CD4-positive, alpha-beta T cell (primary cell): ENCODE results near the gene CDRT4. TPM values are rescaled to one million over a fixed set of nuclear protein-coding genes. Genes with fewer than 3 reads are reported as not detected.

Source experiments
- ATAC-seq: fragments of 200-7000 bp; cut with Tn5 transposase; one replicate; pipeline ENCODE4 v1.10.0; 2022; ENCODE audit warnings: mild to moderate bottlenecking; ENCODE audit not compliant: poor library complexity
- CTCF ChIA-PET: fragments of 350-600 bp; sonication (Branson Sonifier 250); formaldehyde crosslinking; loops from one replicate; lab custom pipeline; 2021; ENCODE audit warnings: antibody characterized with exemption, inconsistent platforms; lab: Charles Lee
- POLR2A ChIA-PET: fragments of 350-600 bp; sonication (Branson Sonifier 250); formaldehyde crosslinking; loops from one replicate; lab custom pipeline; 2021; ENCODE audit warnings: antibody characterized with exemption, inconsistent platforms; lab: Charles Lee
- DNase-seq, 14 experiments: peaks; one replicate each; pipeline ENCODE4 v3.0.0-alpha.2; 2013 to 2020; ENCODE audit warnings: mixed read lengths in 2 of 14
- H3K27ac ChIP-seq, 2 donors: one replicate each; pipeline versions ENCODE4 v1.5.1 to v1.7.0; 2013; ENCODE audit warnings: low read length in 2 of 2, low read depth in 1 of 2, mild to moderate bottlenecking in 1 of 2
- H3K27me3 ChIP-seq, 2 experiments: 1 replicate in 1 of 2; 2 replicates in 1 of 2; pipeline versions ENCODE4 v1.6.1 to v1.7.0; 2013; ENCODE audit warnings: low read length in 2 of 2, control low read depth in 1 of 2, mild to moderate bottlenecking in 1 of 2, moderate library complexity in 1 of 2; ENCODE audit not compliant: insufficient read depth in 2 of 2, control insufficient read depth in 1 of 2
- H3K36me3 ChIP-seq: one replicate; pipeline ENCODE4 v1.6.1; 2013; ENCODE audit warnings: low read length, control low read depth; ENCODE audit not compliant: insufficient read depth
- H3K4me1 ChIP-seq: one replicate; pipeline ENCODE4 v1.6.1; 2013; ENCODE audit warnings: low read length, control low read depth; ENCODE audit not compliant: insufficient read depth
- H3K4me3 ChIP-seq: one replicate; pipeline ENCODE4 v1.5.1; 2013; ENCODE audit warnings: mild to moderate bottlenecking, low read length, moderate library complexity
- H3K9me3 ChIP-seq, 2 experiments: 1 replicate in 1 of 2; 2 replicates in 1 of 2; pipeline versions ENCODE4 v1.6.1 to v1.7.0; 2013; ENCODE audit warnings: low read length in 2 of 2, mild to moderate bottlenecking in 2 of 2, control low read depth in 1 of 2, moderate library complexity in 1 of 2; ENCODE audit not compliant: control insufficient read depth in 1 of 2, insufficient read depth in 1 of 2
- H3K27ac Mint-ChIP-seq: one replicate; pipeline ENCODE4 v1.8.0; 2020; ENCODE audit warnings: mixed read lengths
- H3K27me3 Mint-ChIP-seq: one replicate; pipeline ENCODE4 v1.8.0; 2021; ENCODE audit warnings: mixed read lengths
- H3K36me3 Mint-ChIP-seq: one replicate; pipeline ENCODE4 v1.8.0; 2021; ENCODE audit warnings: low read depth, mixed read lengths
- H3K4me1 Mint-ChIP-seq: one replicate; pipeline ENCODE4 v1.8.0; 2021; ENCODE audit warnings: low read depth, mixed read lengths
- H3K4me3 Mint-ChIP-seq: one replicate; pipeline ENCODE4 v1.8.0; 2020; ENCODE audit warnings: mild to moderate bottlenecking, mixed read lengths
- H3K9me3 Mint-ChIP-seq: one replicate; pipeline ENCODE4 v1.8.0; 2020; ENCODE audit warnings: mixed read lengths
- intact Hi-C, 2 experiments: fragments of 100-400 bp; cut with DNase I in 1 of 2; cut with micrococcal nuclease in 1 of 2; formaldehyde crosslinking; loops; one replicate each; pipeline versions ENCODE4 v1.15.1 to v1.9.0; 2023 to 2025; cut with DNase I, micrococcal nuclease
- total RNA-seq, 174 experiments: library from RNA in 2 of 174; stranded (reverse) in 2 of 174; gene quantifications; one replicate each; pipeline ENCODE4 v1.2.3 and lab custom pipeline; 2021 to 2026
- TF ChIP-seq, protein P1 (sequence below): fragments of 200-600 bp; IDR thresholded peaks from one replicate; pipeline ENCODE4 v1.8.0; 2022; ENCODE audit warnings: antibody characterized with exemption, mild to moderate bottlenecking

The CDRT4 gene
- total RNA-seq, 2 experiments from 2014 or later = 0.89 to 3.3 TPM

DNA sequence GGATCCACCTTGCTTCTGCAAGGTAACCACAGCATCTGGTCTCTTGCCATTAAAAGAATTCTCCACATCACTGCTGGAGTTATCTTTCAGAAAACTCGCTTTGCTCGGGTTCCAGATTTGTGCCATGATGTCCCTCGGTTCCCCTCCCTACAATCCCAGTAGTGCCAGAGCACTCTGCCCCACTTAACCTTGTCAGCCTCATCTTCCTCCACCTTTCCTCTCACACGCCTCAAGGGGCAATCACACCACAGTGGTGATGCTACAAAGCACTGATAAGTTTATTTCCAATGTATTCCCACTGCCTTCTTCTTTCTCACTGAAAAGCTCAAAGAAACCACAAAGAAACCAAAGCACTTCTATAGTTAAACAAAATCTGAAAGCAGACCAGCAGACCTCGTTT is 11.4 kb upstream of the CDRT4 start:
- H3K27me3 ChIP-seq = no peaks in the 10 kb centered on the region
- no peaks in the 10 kb centered on the region for H3K9me3 Mint-ChIP-seq
- H3K27ac ChIP-seq = no peak overlapping the region
- peaks cover 2% of the 10 kb centered on the region for H3K36me3 ChIP-seq
- DNase-seq = no peak
- no peak overlapping the region for H3K4me3 ChIP-seq
- no peak for ATAC-seq
- no peaks in the 10 kb centered on the region for H3K27me3 Mint-ChIP-seq
- H3K4me1 Mint-ChIP-seq = no peaks in the 10 kb centered on the region
- H3K4me1 ChIP-seq = no peaks in the 10 kb centered on the region
- intact Hi-C loops = no loop called here
- ChIA-PET POLR2A (no interaction called here), CTCF (no interaction called here)
- TF ChIP-seq, protein P1, sequence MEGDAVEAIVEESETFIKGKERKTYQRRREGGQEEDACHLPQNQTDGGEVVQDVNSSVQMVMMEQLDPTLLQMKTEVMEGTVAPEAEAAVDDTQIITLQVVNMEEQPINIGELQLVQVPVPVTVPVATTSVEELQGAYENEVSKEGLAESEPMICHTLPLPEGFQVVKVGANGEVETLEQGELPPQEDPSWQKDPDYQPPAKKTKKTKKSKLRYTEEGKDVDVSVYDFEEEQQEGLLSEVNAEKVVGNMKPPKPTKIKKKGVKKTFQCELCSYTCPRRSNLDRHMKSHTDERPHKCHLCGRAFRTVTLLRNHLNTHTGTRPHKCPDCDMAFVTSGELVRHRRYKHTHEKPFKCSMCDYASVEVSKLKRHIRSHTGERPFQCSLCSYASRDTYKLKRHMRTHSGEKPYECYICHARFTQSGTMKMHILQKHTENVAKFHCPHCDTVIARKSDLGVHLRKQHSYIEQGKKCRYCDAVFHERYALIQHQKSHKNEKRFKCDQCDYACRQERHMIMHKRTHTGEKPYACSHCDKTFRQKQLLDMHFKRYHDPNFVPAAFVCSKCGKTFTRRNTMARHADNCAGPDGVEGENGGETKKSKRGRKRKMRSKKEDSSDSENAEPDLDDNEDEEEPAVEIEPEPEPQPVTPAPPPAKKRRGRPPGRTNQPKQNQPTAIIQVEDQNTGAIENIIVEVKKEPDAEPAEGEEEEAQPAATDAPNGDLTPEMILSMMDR = no peak
- no peak overlapping the region for H3K4me3 Mint-ChIP-seq
- no peaks in the 10 kb centered on the region for H3K9me3 ChIP-seq
- H3K36me3 Mint-ChIP-seq = peaks cover 14% of the 10 kb centered on the region
- H3K27ac Mint-ChIP-seq = no peak overlapping the region

DNA sequence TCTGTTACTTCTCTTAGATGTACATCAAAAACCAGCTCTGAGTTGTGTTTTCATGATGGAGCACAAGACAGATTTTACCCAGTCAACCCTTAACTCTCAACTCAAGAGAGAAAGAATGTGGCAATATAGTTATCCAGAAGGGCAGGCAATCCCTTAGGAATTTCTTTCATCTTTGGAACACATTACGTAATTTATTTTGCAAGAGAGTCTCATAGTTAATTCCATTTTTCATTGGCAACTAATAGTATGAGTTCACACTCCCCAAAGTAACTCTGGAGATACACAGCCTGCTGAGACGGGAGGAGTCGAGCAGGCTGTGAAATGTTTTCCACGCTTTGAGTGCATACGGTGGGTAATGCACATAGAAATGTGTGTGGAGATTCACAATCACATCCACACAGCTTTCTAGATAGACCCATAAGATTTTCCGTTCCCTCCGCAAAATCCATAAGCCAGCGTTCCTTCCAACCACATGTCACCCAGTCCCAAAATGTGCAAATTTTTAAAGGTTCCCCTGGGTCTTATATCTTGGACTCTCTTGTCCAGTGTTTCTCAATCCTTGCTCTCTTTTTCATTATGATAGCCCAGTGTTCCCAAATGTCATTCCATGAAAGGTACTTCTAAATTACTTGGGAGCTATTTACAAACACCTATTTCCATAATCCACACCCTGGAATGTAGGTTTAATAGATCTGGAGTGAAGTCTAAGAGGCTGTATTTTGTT is 8.4 kb upstream of the CDRT4 start:
- DNase-seq (no peak), ATAC-seq (no peak)
- Histone ChIP-seq H3K27ac (no peak overlapping the region), H3K9me3 (no peaks in the 10 kb centered on the region), H3K36me3 (no peaks in the 10 kb centered on the region), H3K4me1 (no peaks in the 10 kb centered on the region), H3K27me3 (no peaks in the 10 kb centered on the region), H3K4me3 (no peak overlapping the region)
- TF ChIP-seq, protein P1 = no peak
- no peaks in the 10 kb centered on the region for H3K4me1 Mint-ChIP-seq
- no peak overlapping the region for H3K4me3 Mint-ChIP-seq
- ChIA-PET CTCF (no interaction called here), POLR2A (no interaction called here)
- H3K27ac Mint-ChIP-seq = no peak overlapping the region
- intact Hi-C loops = no loop called here
- peaks cover 9% of the 10 kb centered on the region for H3K36me3 Mint-ChIP-seq
- H3K27me3 Mint-ChIP-seq = no peaks in the 10 kb centered on the region
- H3K9me3 Mint-ChIP-seq = no peaks in the 10 kb centered on the region

DNA sequence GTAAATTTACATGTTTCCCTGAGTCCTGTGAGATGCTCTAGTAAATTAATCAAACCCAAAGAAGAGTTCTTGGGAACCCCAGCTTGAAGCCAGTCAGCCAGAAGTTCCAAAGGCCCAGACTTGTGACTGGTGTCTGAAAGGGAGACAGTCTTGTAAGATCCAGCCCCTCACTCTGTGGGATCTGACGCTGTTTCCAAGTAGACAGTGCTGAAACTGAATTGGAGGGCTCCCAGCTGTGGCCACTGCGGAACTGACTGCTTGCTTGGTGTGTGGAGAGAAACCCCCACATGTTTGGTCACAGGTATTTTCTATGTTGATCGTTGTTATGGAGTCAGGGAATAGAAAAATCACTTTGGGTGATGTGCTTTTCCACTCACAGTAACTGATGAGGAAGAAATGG is 5.5 kb upstream of the CDRT4 start:
- no peaks in the 10 kb centered on the region for H3K4me1 ChIP-seq
- intact Hi-C loops = no loop called here
- Mint-ChIP-seq H3K27ac (no peak overlapping the region), H3K27me3 (no peaks in the 10 kb centered on the region), H3K4me3 (no peak overlapping the region), H3K9me3 (no peaks in the 10 kb centered on the region), H3K36me3 (peaks cover 9% of the 10 kb centered on the region), H3K4me1 (no peaks in the 10 kb centered on the region)
- ATAC-seq (no peak), DNase-seq (no peak)
- CTCF ChIA-PET = no interaction called here
- H3K36me3 ChIP-seq = no peaks in the 10 kb centered on the region
- POLR2A ChIA-PET = no interaction called here
- H3K27ac ChIP-seq = no peak overlapping the region
- no peaks in the 10 kb centered on the region for H3K9me3 ChIP-seq
- H3K27me3 ChIP-seq = no peaks in the 10 kb centered on the region
- TF ChIP-seq, protein P1 = no peak
- no peak overlapping the region for H3K4me3 ChIP-seq
